GM10266 (cell line): ENCODE measurements around the gene PAPPA.

ENCODE experiments used
- DNase-seq: peaks from one replicate; pipeline ENCODE4 v3.0.0; 2012; ENCODE audit errors: extremely low spot score
- CTCF ChIP-seq: IDR thresholded peaks from 2 replicates; pipeline ENCODE4 v1.5.1; 2012; ENCODE audit warnings: mild to moderate bottlenecking, low read depth; ENCODE audit not compliant: control insufficient read depth, insufficient read depth; ENCODE audit errors: missing control alignments

The PAPPA gene

DNA sequence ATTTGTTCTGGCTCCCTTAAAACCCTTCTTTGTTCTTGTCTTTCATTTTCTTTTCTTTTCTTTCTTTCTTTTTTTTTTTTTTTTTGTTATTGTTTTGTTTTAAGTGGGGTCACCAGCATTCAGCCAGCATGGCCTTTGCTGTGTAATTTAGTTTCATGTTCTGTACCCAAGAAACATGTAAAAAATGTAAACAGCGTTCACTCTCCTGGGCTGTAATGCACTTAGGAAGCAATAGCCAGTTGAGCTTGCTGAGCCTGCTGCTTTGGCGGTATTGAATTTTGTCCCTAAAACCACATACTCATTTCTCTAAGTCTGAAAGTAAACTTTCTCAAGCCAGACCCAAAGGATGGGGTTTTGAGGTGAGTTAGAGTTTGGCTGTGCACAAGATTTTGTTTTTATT lies 158.6 kb downstream of the PAPPA start:
- no peak for DNase-seq
- TF ChIP-seq CTCF: no peak

GRCh38 chr9:116313638-116314037 lies 160.0 kb downstream of the PAPPA start:
- DNase-seq: no peak
- TF ChIP-seq CTCF: no peak

DNA sequence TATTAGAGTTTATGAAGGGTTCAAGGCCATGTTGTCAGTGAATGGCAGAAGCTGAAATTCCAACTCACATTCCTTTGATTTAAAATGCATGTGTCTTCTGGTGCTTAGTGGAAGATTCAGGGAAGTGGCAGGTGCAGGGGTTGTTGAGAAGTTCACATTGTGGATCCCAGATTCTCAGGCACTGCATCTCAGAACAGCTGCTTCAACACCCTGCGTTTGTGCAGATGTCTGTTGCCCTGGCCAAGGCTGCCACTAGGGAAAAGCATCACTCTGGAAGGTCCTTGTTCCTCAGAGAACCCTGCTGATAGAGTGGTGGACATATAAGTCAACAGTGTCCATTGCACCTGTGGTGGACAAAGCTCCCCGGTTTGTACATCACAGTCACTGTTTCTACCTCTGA lies 162.7 kb downstream of the PAPPA start:
- no peak for DNase-seq
- no peak for TF ChIP-seq CTCF

DNA sequence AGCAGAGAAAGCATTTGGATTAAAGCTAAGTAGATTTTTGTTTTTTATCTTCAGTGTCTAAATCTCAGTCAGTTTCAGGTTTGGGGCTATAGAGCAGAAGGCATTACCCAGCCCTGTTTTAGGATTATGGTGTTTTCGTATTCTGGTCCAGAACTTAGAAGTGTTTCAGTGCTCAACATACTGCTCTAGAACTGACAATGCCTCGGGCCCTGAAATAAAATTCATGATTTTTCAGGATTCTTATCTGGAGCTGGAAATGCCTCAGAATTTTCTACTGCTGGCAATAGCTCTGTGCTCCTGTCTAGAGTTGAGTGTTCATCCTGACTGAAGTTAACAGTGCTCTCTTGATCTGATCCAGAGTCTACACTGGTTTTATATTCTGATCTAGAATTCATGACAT lies 163.9 kb downstream of the PAPPA start:
- TF ChIP-seq CTCF: no peak
- DNase-seq: no peak

GRCh38 chr9:116318468-116319374 lies 165.1 kb downstream of the PAPPA start:
- DNase-seq: no peak
- TF ChIP-seq CTCF: no peak

DNA sequence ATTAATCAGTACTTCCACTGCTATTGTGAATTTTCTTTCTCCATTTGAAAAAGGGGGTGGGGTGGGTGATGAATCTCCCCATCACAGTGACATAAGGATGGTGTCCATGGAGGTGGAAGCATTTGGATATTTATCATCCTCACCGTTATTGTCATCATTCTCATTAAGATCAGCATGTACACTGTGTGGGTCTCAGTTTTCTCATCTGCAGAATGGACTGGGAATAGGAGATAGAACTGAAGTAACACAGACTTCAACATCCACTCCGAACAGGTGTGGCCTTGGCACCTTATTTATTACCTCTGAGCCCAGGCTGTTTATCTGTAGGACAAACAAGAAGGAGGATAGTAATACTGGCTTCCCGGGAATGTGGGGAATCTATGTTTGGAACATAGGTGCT lies 165.9 kb downstream of the PAPPA start:
- DNase-seq: no peak
- TF ChIP-seq CTCF: no peak

DNA sequence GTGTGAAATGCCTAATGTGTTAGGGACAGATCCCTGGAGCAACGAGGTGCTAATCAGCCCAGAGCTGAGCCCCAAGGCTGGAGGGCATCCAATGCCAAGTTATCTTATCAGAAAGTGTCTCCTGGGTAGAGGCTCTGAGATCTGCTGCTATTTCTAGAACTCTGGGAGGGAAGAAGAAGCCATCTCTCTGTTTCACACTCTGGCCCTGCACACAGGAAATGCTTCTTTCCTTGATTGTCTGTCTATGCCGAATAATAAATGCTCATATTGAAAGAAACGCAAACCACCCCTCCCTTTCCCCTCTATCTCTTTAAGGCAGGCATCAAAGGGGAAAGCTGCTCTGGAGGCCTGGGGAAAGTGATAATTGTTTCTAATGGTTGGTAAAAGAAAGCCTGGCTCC lies 166.7 kb downstream of the PAPPA start:
- DNase-seq: no peak
- no peak for TF ChIP-seq CTCF
